ENCODE results near the gene SLC48A1. TPM values are rescaled to one million over a fixed set of nuclear protein-coding genes. Genes with fewer than 3 reads are reported as not detected.
A peak's percentile ranks its signal among the peaks of the same experiment; 100 is the strongest.

The SLC48A1 gene
- polyA plus RNA-seq (ENCODE audit: insufficient read length in 4 of 4), result 10 to 100 TPM; 49.1 to 67.0 (median 58.8) TPM

- peak in 1 of 4 donors; percentile 46 for DNase-seq (ENCODE audit: low read depth in 4 of 4, low spot score in 2 of 4)
Measured at GRCh38 chr12:47773062-47773857, at the start of gene SLC48A1. TSS of gene SLC48A1 (plus strand) at chr12:47773238. CDS start at chr12:47773305, 67 bp downstream.

GRCh38 chr12:47725091-47725772 is 47.8 kb upstream of the SLC48A1 start, which contains the start of gene ENDOU:
TSS of gene ENDOU (minus strand) at chr12:47725490. CDS start at chr12:47725413, 77 bp downstream.
- DNase-seq (ENCODE audit: low read depth in 4 of 4, low spot score in 2 of 4), result no peak

DNA sequence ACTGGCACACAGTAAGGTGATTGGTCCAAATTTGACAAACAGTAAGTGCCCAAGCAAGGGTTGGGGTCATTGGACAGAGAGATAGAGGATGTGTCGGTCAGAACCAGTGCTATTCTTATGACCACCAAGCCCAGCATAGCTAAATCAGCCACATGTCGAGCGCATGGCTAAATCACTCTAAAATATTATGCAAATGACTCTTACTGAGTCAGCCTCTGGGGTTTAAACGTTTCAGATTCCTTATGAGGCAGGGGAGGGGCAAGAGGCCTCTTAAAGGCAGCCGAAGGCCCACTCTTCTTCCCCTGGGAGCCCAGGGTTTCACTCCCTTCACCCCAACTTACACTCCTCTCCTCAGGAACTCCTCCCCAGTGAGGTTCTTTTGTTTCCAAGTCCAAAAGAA is 47.1 kb upstream of the SLC48A1 start:
- no peak for DNase-seq (ENCODE audit: low read depth in 4 of 4, low spot score in 2 of 4)

- no peak for DNase-seq (ENCODE audit: low read depth in 4 of 4, low spot score in 2 of 4)
Measured at GRCh38 chr12:47729233-47729632, 43.8 kb upstream of the SLC48A1 start.

- DNase-seq (ENCODE audit: low read depth in 4 of 4, low spot score in 2 of 4), result no peak
Measured at GRCh38 chr12:47730341-47730744, 42.7 kb upstream of the SLC48A1 start.

GRCh38 chr12:47731723-47732122 is 41.3 kb upstream of the SLC48A1 start:
- DNase-seq (ENCODE audit: low read depth in 4 of 4, low spot score in 2 of 4), result no peak

DNA sequence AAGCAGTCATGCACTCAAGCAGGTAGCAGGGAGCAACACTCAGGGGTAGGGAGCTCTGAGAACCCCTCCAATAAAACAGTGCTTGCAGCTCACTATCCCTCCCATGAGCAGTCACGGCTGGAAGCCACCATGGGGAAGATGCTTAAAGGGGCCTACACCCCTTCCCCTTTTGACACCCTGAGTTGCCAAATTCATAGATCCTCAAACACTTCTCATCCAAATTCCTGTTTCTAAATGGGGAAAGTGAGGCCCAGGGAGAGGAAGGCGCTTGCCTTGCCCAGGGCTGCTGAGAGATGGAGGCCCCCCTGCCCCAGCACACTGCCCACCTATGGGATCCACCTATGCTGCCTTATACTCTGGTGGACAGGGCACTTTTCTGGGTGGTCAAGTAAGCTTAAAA is 40.5 kb upstream of the SLC48A1 start:
- DNase-seq (ENCODE audit: low read depth in 4 of 4, low spot score in 2 of 4), result no peak

GRCh38 chr12:47733142-47733541 is 39.9 kb upstream of the SLC48A1 start:
- no peak for DNase-seq (ENCODE audit: low read depth in 4 of 4, low spot score in 2 of 4)

GRCh38 chr12:47734725-47735480 is 38.1 kb upstream of the SLC48A1 start:
- DNase-seq (ENCODE audit: low read depth in 4 of 4, low spot score in 2 of 4), result no peak

GRCh38 chr12:47735649-47736048 is 37.4 kb upstream of the SLC48A1 start:
- no peak for DNase-seq (ENCODE audit: low read depth in 4 of 4, low spot score in 2 of 4)

GRCh38 chr12:47736216-47736615 is 36.8 kb upstream of the SLC48A1 start:
- DNase-seq (ENCODE audit: low read depth in 4 of 4, low spot score in 2 of 4), result no peak

GRCh38 chr12:47736877-47737676 is 36.0 kb upstream of the SLC48A1 start:
- no peak for DNase-seq (ENCODE audit: low read depth in 4 of 4, low spot score in 2 of 4)

DNA sequence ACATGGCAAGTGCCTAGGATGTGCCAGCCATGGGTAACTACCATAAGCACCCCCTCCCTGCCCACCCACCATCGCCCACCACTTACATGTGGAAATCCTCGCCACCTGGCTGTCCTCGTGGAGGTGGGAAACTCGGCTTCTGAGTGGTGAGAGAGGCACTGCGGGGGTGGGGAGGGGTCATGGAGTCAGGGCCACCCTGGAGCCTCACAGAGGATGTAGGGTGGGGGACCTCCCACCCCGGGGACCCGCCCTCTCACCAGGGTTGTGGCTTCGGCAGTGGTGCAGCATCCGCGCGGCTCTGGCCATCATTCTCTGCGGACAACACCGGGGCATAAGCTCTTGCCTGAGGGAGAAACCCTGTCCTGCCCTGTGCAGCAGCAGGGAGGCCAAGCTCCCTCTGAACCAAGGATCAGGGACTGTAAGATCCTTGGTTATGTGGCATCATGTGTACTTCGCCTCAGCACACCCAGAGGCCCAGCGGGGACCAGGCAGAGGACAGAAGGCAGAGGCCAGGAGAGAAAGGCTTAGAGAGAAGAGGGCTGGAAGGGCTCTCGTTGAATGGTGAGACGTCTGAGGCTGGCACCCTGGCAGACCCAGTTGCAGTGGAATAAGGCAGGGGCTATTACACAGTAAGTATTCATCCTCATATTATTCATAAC is 35.0 kb upstream of the SLC48A1 start:
- DNase-seq (ENCODE audit: low read depth in 4 of 4, low spot score in 2 of 4), result no peak

- no peak for DNase-seq (ENCODE audit: low read depth in 4 of 4, low spot score in 2 of 4)
Measured at GRCh38 chr12:47739297-47739696, 33.7 kb upstream of the SLC48A1 start.

DNA sequence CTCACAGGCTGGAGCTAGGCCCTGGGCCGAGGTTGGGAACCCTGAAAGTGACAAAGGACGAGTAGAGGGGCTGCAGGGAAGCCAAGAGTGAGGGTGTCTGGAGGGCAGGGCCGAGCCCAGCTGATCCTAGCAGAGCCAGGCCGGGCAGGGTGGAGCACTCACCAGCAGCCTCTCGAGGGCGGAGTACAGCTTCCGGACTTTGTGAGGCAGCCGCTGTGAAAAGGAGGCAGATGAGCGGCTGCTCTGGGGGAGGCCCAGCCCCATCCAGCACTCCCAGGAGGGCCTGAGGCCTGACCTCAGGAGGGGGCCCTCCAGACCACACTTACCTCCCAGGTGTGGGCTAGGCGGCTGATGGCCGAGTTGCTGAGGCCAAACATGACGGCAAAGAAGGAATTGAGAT is 33.1 kb upstream of the SLC48A1 start:
- DNase-seq (ENCODE audit: low read depth in 4 of 4, low spot score in 2 of 4), result no peak

GRCh38 chr12:47740606-47741339 is 32.3 kb upstream of the SLC48A1 start:
- DNase-seq (ENCODE audit: low read depth in 4 of 4, low spot score in 2 of 4), result no peak

- no peak for DNase-seq (ENCODE audit: low read depth in 4 of 4, low spot score in 2 of 4)
Measured at GRCh38 chr12:47741340-47741703, 31.7 kb upstream of the SLC48A1 start.

DNA sequence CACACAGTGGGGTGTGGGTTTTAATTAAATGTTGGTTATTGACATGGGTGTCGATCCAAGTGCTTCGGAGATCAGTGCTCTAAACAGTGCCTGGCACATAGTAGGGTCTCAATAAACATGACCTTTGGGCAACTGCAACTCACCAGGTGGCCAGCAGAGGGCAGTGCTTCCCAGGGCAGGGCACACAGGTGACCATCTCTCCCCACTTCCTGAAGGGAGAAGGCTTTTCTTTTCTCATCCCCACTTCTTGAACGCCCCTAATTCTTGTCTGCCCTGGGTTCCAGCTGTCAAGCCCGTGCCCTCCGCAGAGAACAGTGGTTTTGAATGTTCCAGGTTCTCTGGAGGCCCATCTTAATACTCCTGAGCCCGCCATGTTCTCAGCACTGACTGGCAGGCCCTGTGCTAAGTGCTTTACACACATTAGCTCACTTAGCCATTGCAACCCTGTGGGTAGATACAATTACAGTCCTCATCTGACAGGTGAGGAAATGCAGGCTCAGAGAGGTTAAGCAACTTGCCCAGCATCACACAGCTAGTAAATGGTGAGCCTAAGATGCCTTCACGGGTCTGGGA is 30.7 kb upstream of the SLC48A1 start:
- DNase-seq (ENCODE audit: low read depth in 4 of 4, low spot score in 2 of 4), result no peak

DNA sequence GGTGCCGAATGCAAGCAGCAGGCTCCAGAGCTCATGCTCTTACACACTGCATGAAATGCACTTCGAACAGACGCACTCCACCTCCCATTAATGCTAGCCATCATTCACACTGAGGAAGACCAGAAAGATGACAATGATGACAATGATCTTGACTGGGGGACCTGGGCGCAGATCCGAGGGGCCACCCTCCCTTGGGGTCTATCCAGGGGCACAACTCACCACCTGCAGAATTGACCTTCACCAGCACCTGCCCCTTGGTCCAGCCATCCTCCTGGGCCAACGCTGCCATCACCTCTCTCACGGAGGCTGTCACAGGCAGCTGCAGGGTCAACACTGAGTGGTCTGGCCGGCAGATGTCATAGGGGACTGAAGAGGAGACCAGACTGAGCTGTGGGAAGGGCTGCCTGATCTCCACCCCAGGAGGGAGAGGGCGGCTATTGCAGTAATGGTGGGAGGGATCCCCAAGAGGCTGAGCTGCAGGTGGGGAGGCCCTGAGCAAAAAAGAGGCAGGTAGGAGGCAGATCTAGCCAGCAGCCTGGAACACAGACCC is 29.7 kb upstream of the SLC48A1 start:
- DNase-seq (ENCODE audit: low read depth in 4 of 4, low spot score in 2 of 4), result no peak

All from left renal cortex interstitium (tissue), 4 donors.